B cell (primary cell): Measurements from ENCODE around the gene ADCY7. TPM values are rescaled to one million over a fixed set of nuclear protein-coding genes. Genes with fewer than 3 reads are reported as not detected.

Experiments used
- ATAC-seq: fragments of 200-7000 bp; cut with Tn5 transposase; one replicate; pipeline ENCODE4 v1.10.0; 2021; ENCODE audit warnings: low read depth, mild to moderate bottlenecking, moderate number of reproducible peaks, moderate library complexity
- CTCF ChIA-PET: fragments of 350-600 bp; sonication (Branson Sonifier 250); formaldehyde crosslinking; loops from one replicate; lab custom pipeline; 2021; ENCODE audit warnings: antibody characterized with exemption, inconsistent platforms; lab: Charles Lee
- POLR2A ChIA-PET: fragments of 350-600 bp; sonication (Branson Sonifier 250); formaldehyde crosslinking; loops from one replicate; lab custom pipeline; 2021; ENCODE audit warnings: antibody characterized with exemption; lab: Charles Lee
- DNase-seq: peaks from one replicate; pipeline ENCODE4 v3.0.0; 2013
- H2AFZ ChIP-seq: 2 replicates; pipeline ENCODE4 v1.6.1; 2012; ENCODE audit warnings: mild to moderate bottlenecking, low read depth, low read length; ENCODE audit not compliant: insufficient read depth, poor library complexity, severe bottlenecking
- H3K27ac ChIP-seq, 2 donors: 1 replicate in 1 of 2; 2 replicates in 1 of 2; pipeline ENCODE4 v1.5.1; 2012 to 2013; ENCODE audit warnings: low read length in 2 of 2, mild to moderate bottlenecking in 2 of 2, moderate library complexity in 1 of 2
- H3K27me3 ChIP-seq, 4 experiments: fragments of 200-600 bp in 1 of 4; sonication (generic) in 1 of 4; replicated peaks in 1 of 4; 1 replicate in 2 of 4; 2 replicates in 2 of 4; pipeline versions ENCODE4 v1.6.1 to v1.7.0; 2013 to 2016; ENCODE audit warnings: low read length in 3 of 4, mild to moderate bottlenecking in 2 of 4, mixed read lengths in 1 of 4, moderate library complexity in 1 of 4; ENCODE audit not compliant: insufficient read depth in 4 of 4, control insufficient read depth in 3 of 4; ENCODE audit errors: control extremely low read depth in 1 of 4
- H3K36me3 ChIP-seq, 2 experiments: replicated peaks in 1 of 2; 1 replicate in 1 of 2; 2 replicates in 1 of 2; pipeline versions ENCODE4 v1.6.1 to v1.7.1; 2013; ENCODE audit warnings: low read length in 1 of 2; ENCODE audit not compliant: insufficient read depth in 2 of 2, control insufficient read depth in 1 of 2; ENCODE audit errors: control extremely low read depth in 1 of 2, extremely low read depth in 1 of 2
- H3K4me1 ChIP-seq, 2 donors: fragments of 200-600 bp in 1 of 2; sonication (generic) in 1 of 2; 1 replicate in 1 of 2; 2 replicates in 1 of 2; pipeline versions ENCODE4 v1.5.1 to v1.6.1; 2013 to 2017; ENCODE audit warnings: low read length in 2 of 2; ENCODE audit not compliant: control insufficient read depth in 2 of 2, insufficient read depth in 2 of 2
- H3K4me2 ChIP-seq: replicated peaks from 2 replicates; pipeline ENCODE3; 2012; ENCODE audit warnings: mild to moderate bottlenecking, low read depth, low read length; ENCODE audit not compliant: poor library complexity, severe bottlenecking
- H3K4me3 ChIP-seq, 5 experiments: fragments of 200-600 bp in 1 of 5; sonication (generic) in 1 of 5; 1 replicate in 3 of 5; 2 replicates in 2 of 5; pipeline versions ENCODE4 v1.5.1 to v1.7.0; 2011 to 2016; ENCODE audit warnings: low read length in 4 of 5, mild to moderate bottlenecking in 4 of 5, low read depth in 2 of 5, control low read depth in 1 of 5, moderate library complexity in 1 of 5; ENCODE audit not compliant: insufficient read depth in 1 of 5; ENCODE audit errors: control extremely low read depth in 1 of 5, extremely low read depth in 1 of 5
- H3K79me2 ChIP-seq: fragments of 200-600 bp; sonication (generic); one replicate; pipeline ENCODE4 v1.6.0; 2016; ENCODE audit warnings: low read length; ENCODE audit not compliant: control insufficient read depth, insufficient read depth
- H3K9ac ChIP-seq: fragments of 200-600 bp; sonication (generic); 2 replicates; pipeline ENCODE4 v1.6.1; 2017; ENCODE audit warnings: mild to moderate bottlenecking, low read length, moderate library complexity
- H3K9me3 ChIP-seq, 3 donors: one replicate each; pipeline versions ENCODE4 v1.6.1 to v1.7.1; 2013; ENCODE audit warnings: low read length in 2 of 3; ENCODE audit not compliant: control insufficient read depth in 2 of 3, insufficient read depth in 1 of 3; ENCODE audit errors: control extremely low read depth in 1 of 3
- H4K20me1 ChIP-seq: 2 replicates; pipeline ENCODE4 v1.6.0; 2012; ENCODE audit warnings: mild to moderate bottlenecking, low read length; ENCODE audit not compliant: insufficient read depth, control insufficient read depth, poor library complexity, severe bottlenecking
- H3K27ac Mint-ChIP-seq: one replicate; pipeline ENCODE4 v1.8.0; 2021; ENCODE audit warnings: mixed read lengths
- H3K27me3 Mint-ChIP-seq: one replicate; pipeline ENCODE4 v1.8.0; 2021; ENCODE audit warnings: mixed read lengths
- H3K4me1 Mint-ChIP-seq: one replicate; pipeline ENCODE4 v1.8.0; 2021; ENCODE audit warnings: mixed read lengths
- H3K4me3 Mint-ChIP-seq: one replicate; pipeline ENCODE4 v1.8.0; 2021; ENCODE audit warnings: mixed read lengths
- H3K9me3 Mint-ChIP-seq: one replicate; pipeline ENCODE4 v1.8.0; 2022; ENCODE audit warnings: mixed read lengths; ENCODE audit not compliant: insufficient read depth
- CTCF ChIP-seq: fragments of 200-600 bp; IDR thresholded peaks from one replicate; pipeline ENCODE4 v1.8.0; 2022; ENCODE audit warnings: antibody characterized with exemption, mild to moderate bottlenecking
- EZH2 ChIP-seq: IDR thresholded peaks from 2 replicates; pipeline ENCODE4 v1.6.1; 2012; ENCODE audit warnings: borderline replicate concordance, low read depth, mild to moderate bottlenecking, moderate library complexity, low read length; ENCODE audit not compliant: insufficient read depth, poor library complexity, severe bottlenecking
- WGBS: methylation state at CpG from one replicate; pipeline ENCODE4 v1.1.5; 2013; ENCODE audit warnings: missing lambda C conversion rate; ENCODE audit not compliant: insufficient coverage; 5-methylcytosine and 5-hydroxymethylcytosine counted together
- intact Hi-C: fragments of 100-400 bp; cut with micrococcal nuclease; formaldehyde crosslinking; loops from one replicate; pipeline ENCODE4 v1.10.0; 2022
- polyA plus RNA-seq: library from polyadenylated mRNA; depleted of rRNA; stranded (reverse); fragments of >200 nt; gene quantifications from 2 replicates; pipeline ENCODE4 v1.2.3, GENCODE V29; 2012
- total RNA-seq, 2 donors: library from RNA; stranded (reverse); fragments of 120-200 nt in 1 of 2; gene quantifications; 1 replicate in 1 of 2; 2 replicates in 1 of 2; pipeline versions ENCODE4 v1.2.3 to v1.2.4, GENCODE V29; 2013 to 2022

The ADCY7 gene
- total and polyA plus RNA-seq, 2 donors (not counting 1 experiment from before 2014, with no cell fraction given): 78.4 to 207 TPM

GRCh38 chr16:50285406-50286003 is 19.2 kb downstream of the ADCY7 start:
- ChIA-PET CTCF (interaction anchor here (1.4 to 4.8 kb wide), 6 partner anchors 11 to 69 kb away, joined by 3 to 39 read pairs (median 7); partner anchors contain the start of gene ADCY7), POLR2A (interaction anchor here (1.6 kb wide), 2 partner anchors 11 to 18 kb away, joined by 4 to 19 read pairs; no protein-coding TSS in a partner anchor)
- Histone ChIP-seq H3K27ac (peak overlapping the region in 1 of 2 donors; percentile 93), H3K27me3 (no peaks in the 10 kb centered on the region), H3K9ac (no peak overlapping the region), H3K9me3 (peaks cover 0 to 6% (median 0%) of the 10 kb centered on the region in 3 donors), H3K4me1 (peaks cover 51 to 53% of the 10 kb centered on the region in 2 donors), H4K20me1 (peaks cover 81% of the 10 kb centered on the region), H3K36me3 (peaks cover 0 to 45% of the 10 kb centered on the region in 2 experiments), H2AFZ (no peak overlapping the region), H3K4me3 (no peak overlapping the region), H3K79me2 (peaks cover 100% of the 10 kb centered on the region), H3K4me2 (peak overlapping the region; percentile 86)
- intact Hi-C loops: no loop called here
- DNase-seq (no peak), ATAC-seq (no peak)
- H3K4me1 Mint-ChIP-seq: peaks cover 58% of the 10 kb centered on the region
- TF ChIP-seq CTCF (no peak), EZH2 (no peak)
- WGBS: 91% methylated on average over 5 of the region's 5 CpGs
- H3K4me3 Mint-ChIP-seq: peak overlapping the region; percentile 66
- peak overlapping the region; percentile 80 for H3K27ac Mint-ChIP-seq
- H3K27me3 Mint-ChIP-seq: no peaks in the 10 kb centered on the region
- H3K9me3 Mint-ChIP-seq: no peaks in the 10 kb centered on the region

- Histone ChIP-seq H4K20me1 (peaks cover 92% of the 10 kb centered on the region), H3K9ac (no peak overlapping the region), H2AFZ (no peak overlapping the region), H3K79me2 (peaks cover 97% of the 10 kb centered on the region), H3K4me3 (no peak overlapping the region), H3K27ac (no peak overlapping the region), H3K36me3 (peaks cover 0 to 52% of the 10 kb centered on the region in 2 experiments), H3K9me3 (peaks cover 0 to 8% (median 0%) of the 10 kb centered on the region in 3 donors), H3K4me1 (peaks cover 39 to 41% of the 10 kb centered on the region in 2 donors), H3K27me3 (no peaks in the 10 kb centered on the region), H3K4me2 (no peak overlapping the region)
- peaks cover 46% of the 10 kb centered on the region for H3K4me1 Mint-ChIP-seq
- H3K27ac Mint-ChIP-seq: no peak overlapping the region
- no peak for TF ChIP-seq EZH2
- TF ChIP-seq CTCF: no peak
- H3K4me3 Mint-ChIP-seq: no peak overlapping the region
- no peak for DNase-seq
- no peak for ATAC-seq
- POLR2A ChIA-PET: interaction anchor here (0.6 to 1.3 kb wide), 3 partner anchors 13 to 56 kb away, joined by 3 to 6 read pairs (median 3); no protein-coding TSS in a partner anchor
- CTCF ChIA-PET: interaction anchor here (1.5 to 4.3 kb wide), 2 partner anchors 12 to 68 kb away, joined by 6 to 27 read pairs; no protein-coding TSS in a partner anchor
- WGBS: 100% methylated on average over 1 of the region's 3 CpGs
- H3K27me3 Mint-ChIP-seq: no peaks in the 10 kb centered on the region
- H3K9me3 Mint-ChIP-seq: no peaks in the 10 kb centered on the region
- intact Hi-C loops: no loop called here
These were observed 20.3 kb downstream of the ADCY7 start for GRCh38 chr16:50286681-50287080.
